K562 (cell line): Measurements from ENCODE around the gene TRIP10. TPM values are rescaled to one million over a fixed set of nuclear protein-coding genes. Genes with fewer than 3 reads are reported as not detected.

Source experiments
- CSDE1 ChIP-seq, 2 experiments: fragments of 450-650 bp; IDR thresholded peaks; 2 replicates each; pipeline ENCODE4 v1.6.1; 2016; ENCODE audit warnings: mild to moderate bottlenecking in 1 of 2
- ELF1 ChIP-seq: fragments of 200-800 bp; sonication (Bioruptor generic); IDR thresholded peaks from 2 replicates; pipeline ENCODE4 v1.6.1; 2016; ENCODE audit warnings: missing genetic modification characterization, missing compliant biosample characterization
- FOS ChIP-seq: IDR thresholded peaks from 3 replicates; pipeline ENCODE4 v1.6.1; 2011; ENCODE audit not compliant: insufficient read length; ENCODE audit errors: extremely low read depth
- GTF2E2 ChIP-seq: fragments of 200-800 bp; sonication (Bioruptor generic); IDR thresholded peaks from 2 replicates; pipeline ENCODE4 v1.6.1; 2016; ENCODE audit warnings: missing genetic modification characterization, missing compliant biosample characterization
- POLR2G ChIP-seq: fragments of 200-400 bp; formaldehyde crosslinking; IDR thresholded peaks from 2 replicates; pipeline ENCODE4 v1.6.1; 2017; ENCODE audit warnings: low read depth, mild to moderate bottlenecking, antibody characterized with exemption, low read length, moderate library complexity
- PRDM10 ChIP-seq: fragments of 450-650 bp; IDR thresholded peaks from 2 replicates; pipeline ENCODE4 v1.6.1; 2018; ENCODE audit not compliant: partially characterized antibody
- PURB ChIP-seq: sonication (generic); formaldehyde crosslinking; IDR thresholded peaks from 2 replicates; pipeline ENCODE4 v1.9.0; 2021; ENCODE audit warnings: low read depth, mild to moderate bottlenecking, missing genetic modification reagents
- RCOR1 ChIP-seq, 2 experiments: IDR thresholded peaks; 2 replicates each; pipeline ENCODE4 v1.6.1; 2012; ENCODE audit warnings: low read depth in 2 of 2, low read length in 2 of 2, borderline replicate concordance in 1 of 2, improper control_type of control experiment in 1 of 2
- SAP30 ChIP-seq: fragments of 200-600 bp; sonication (generic); IDR thresholded peaks from 2 replicates; pipeline ENCODE4 v1.6.1; 2012; ENCODE audit warnings: borderline replicate concordance, low read depth, mild to moderate bottlenecking, moderate library complexity, low read length, control low read depth, inconsistent platforms; ENCODE audit not compliant: insufficient read depth, poor library complexity, severe bottlenecking
- SIN3A ChIP-seq, 2 experiments: fragments of 150-350 bp in 1 of 2; IDR thresholded peaks; 2 replicates each; pipeline ENCODE4 v1.6.1; 2011 to 2016; ENCODE audit warnings: borderline replicate concordance in 2 of 2, low read depth in 2 of 2, low read length in 2 of 2, mild to moderate bottlenecking in 2 of 2, moderate library complexity in 2 of 2; ENCODE audit not compliant: control insufficient read depth in 1 of 2
- TGIF2 ChIP-seq: sonication (generic); formaldehyde crosslinking; IDR thresholded peaks from 2 replicates; pipeline ENCODE4 v1.8.1; 2022; ENCODE audit warnings: mild to moderate bottlenecking, missing genetic modification reagents, moderate library complexity
- VEZF1 ChIP-seq: fragments of 200-800 bp; sonication (Bioruptor generic); IDR thresholded peaks from 2 replicates; pipeline ENCODE4 v1.6.1; 2017; ENCODE audit warnings: missing genetic modification characterization, missing compliant biosample characterization
- ZBTB1 ChIP-seq: sonication (generic); formaldehyde crosslinking; IDR thresholded peaks from 2 replicates; pipeline ENCODE4 v1.8.1; 2023; ENCODE audit warnings: missing genetic modification reagents, low read depth, mild to moderate bottlenecking, borderline replicate concordance
- ZFP91 ChIP-seq: sonication (generic); formaldehyde crosslinking; IDR thresholded peaks from 2 replicates; pipeline ENCODE4 v1.8.0; 2022; ENCODE audit warnings: mild to moderate bottlenecking, missing genetic modification reagents
- ZNF133 ChIP-seq: fragments of 250-450 bp; sonication (Bioruptor Pico); IDR thresholded peaks from 2 replicates; pipeline ENCODE4 v1.4.0; 2020; ENCODE audit warnings: mild to moderate bottlenecking
- ZNF175 ChIP-seq: fragments of 200-800 bp; sonication (Bioruptor generic); IDR thresholded peaks from 2 replicates; pipeline ENCODE4 v1.6.1; 2016; ENCODE audit warnings: low read depth, mild to moderate bottlenecking, missing genetic modification characterization, missing compliant biosample characterization
- ZNF253 ChIP-seq: fragments of 250-450 bp; sonication (Bioruptor Pico); conservative IDR thresholded peaks from 2 replicates; pipeline ENCODE4 v1.6.1; 2021; ENCODE audit warnings: mild to moderate bottlenecking
- ZNF324 ChIP-seq: fragments of 250-450 bp; sonication (Bioruptor Pico); IDR thresholded peaks from 2 replicates; pipeline ENCODE4 v1.4.0; 2020; ENCODE audit warnings: mild to moderate bottlenecking
- ZNF639 ChIP-seq, 2 experiments: fragments of 200-800 bp in 1 of 2; sonication (Bioruptor generic) in 1 of 2; sonication (generic) in 1 of 2; formaldehyde crosslinking in 1 of 2; IDR thresholded peaks in 1 of 2; conservative IDR thresholded peaks in 1 of 2; 2 replicates each; pipeline versions ENCODE4 v1.5.0 to v1.6.1; 2016 to 2020; ENCODE audit warnings: missing compliant biosample characterization in 1 of 2, missing genetic modification characterization in 1 of 2, missing genetic modification reagents in 1 of 2
- polyA plus RNA-seq, 8 experiments: library from polyadenylated mRNA; depleted of rRNA in 4 of 8; stranded (reverse) in 5 of 8; unstranded in 3 of 8; fragments of >200 nt; fragmentation: Nextera tagmentation in 2 of 8; fragmentation: Illumina TruSeq in 1 of 8; extraction: Ambion mirVana in 2 of 8; extraction: Trizol in 1 of 8; gene quantifications; 2 replicates each; pipeline versions ENCODE4 v1.2.1 to v1.2.3, GENCODE V29; 2011 to 2014; ENCODE audit warnings: inconsistent platforms in 1 of 8, missing spikeins in 1 of 8
- total RNA-seq, 7 experiments: library from RNA; depleted of rRNA in 6 of 7; stranded (reverse); fragments of >200 nt in 6 of 7; fragmentation: Illumina TruSeq in 2 of 7; extraction: Trizol in 2 of 7; gene quantifications; 2 replicates each; pipeline versions ENCODE4 v1.2.1 to v1.2.3, GENCODE V29; 2011 to 2021; ENCODE audit warnings: low replicate concordance in 1 of 7

The TRIP10 gene
- total and polyA plus RNA-seq, 9 of the 15 experiments (the other 6 are each of a cell fraction or from before 2014, with no cell fraction given), result 1.2 to 66.8 (median 36.1) TPM

GRCh38 chr19:6739390-6739882, at the start of gene TRIP10 (continued):
- TF ChIP-seq FOS, result no peak
- no peak for TF ChIP-seq ZNF175 (CRISPR knock-in tag)
- 0 out of 4 replicates have a peak, but pooled peaks of 1 of the 2 experiments have one; percentile 50 for TF ChIP-seq SIN3A (IDR thresholded peaks at IDR 0.05; ENCODE audit: borderline replicate concordance in 2 of 2, control insufficient read depth in 1 of 2, low read depth in 2 of 2, low read length in 2 of 2)
- TF ChIP-seq RCOR1 (IDR thresholded peaks at IDR 0.05; ENCODE audit: borderline replicate concordance in 1 of 2, low read depth in 2 of 2, low read length in 2 of 2), result no peak
- no peak for TF ChIP-seq SAP30
- peak in 1 of 2 experiments; percentile 65; a peak in 1 of 4 replicates for TF ChIP-seq ZNF639 (CRISPR knock-in tag; conservative IDR thresholded peaks at IDR 0.05 in 1 of 2, IDR thresholded peaks at IDR 0.05 in 1 of 2)
- peak; percentile 91 for TF ChIP-seq VEZF1 (CRISPR knock-in tag)
- TF ChIP-seq PURB (CRISPR knock-in tag), result no peak
- peak; percentile 76 for TF ChIP-seq PRDM10
- peak; percentile 58; the same call in 1 of the 2 replicates for TF ChIP-seq POLR2G
- TF ChIP-seq ELF1, result no peak
- TF ChIP-seq ZBTB1 (CRISPR knock-in tag), result peak; percentile 88
- TF ChIP-seq CSDE1 (IDR thresholded peaks at IDR 0.05), result no peak
- no peak for TF ChIP-seq ZNF324 (CRISPR knock-in tag)
- no peak for TF ChIP-seq TGIF2
- no peak for TF ChIP-seq ZNF253 (CRISPR knock-in tag)
- TF ChIP-seq GTF2E2 (tag), result no peak
- TF ChIP-seq ZFP91 (CRISPR knock-in tag), result peak; percentile 95
- no peak for TF ChIP-seq ZNF133
